Measurements from ENCODE around the gene TIGD3.
"Not testable (repeated sequence)": the region's sequence is repeated elsewhere in the genome, so short reads cannot be mapped to it uniquely, and the experiment has no call there.

Gene TIGD3

DNA sequence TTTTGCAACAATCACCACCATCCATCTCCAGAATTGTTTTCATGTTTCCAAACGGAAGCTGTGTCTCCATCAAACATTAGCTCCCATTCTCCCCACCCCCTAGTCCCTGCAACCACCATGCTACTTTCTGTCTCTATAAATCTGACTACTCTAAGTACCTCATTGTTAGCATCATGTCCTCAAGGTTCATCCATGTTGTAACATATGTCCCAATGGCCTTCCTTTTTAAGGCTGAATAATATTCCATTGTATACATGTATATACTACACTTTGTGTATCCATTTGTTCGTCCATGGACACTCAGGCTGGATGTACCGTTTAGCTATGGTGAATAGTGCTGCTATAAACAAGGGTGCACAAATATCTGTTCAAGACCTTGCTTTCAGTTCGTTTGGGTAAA lies 29.1 kb upstream of the TIGD3 start:
- DNase-seq, result no peak

DNA sequence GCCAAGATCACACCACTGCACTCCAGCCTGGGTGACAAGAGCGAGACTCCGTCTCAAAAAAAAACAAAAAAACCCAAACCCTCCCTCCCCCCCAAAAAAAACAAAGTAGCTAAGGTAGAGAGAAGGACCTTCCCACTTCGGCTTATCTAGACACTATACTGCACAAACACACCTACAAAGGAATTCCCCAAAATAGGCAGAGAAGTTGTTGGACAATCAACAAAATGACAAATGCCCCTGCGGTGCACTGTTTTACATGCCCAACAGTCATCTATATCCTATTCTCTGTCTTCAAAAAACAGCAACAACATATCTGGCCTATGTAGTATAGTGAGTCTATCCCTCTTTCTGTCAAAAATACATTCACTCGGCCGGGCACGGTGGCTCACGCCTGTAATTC lies 27.5 kb upstream of the TIGD3 start:
- no peak for DNase-seq

GRCh38 chr11:65329478-65329877 lies 25.1 kb upstream of the TIGD3 start:
- DNase-seq, result no peak

DNA sequence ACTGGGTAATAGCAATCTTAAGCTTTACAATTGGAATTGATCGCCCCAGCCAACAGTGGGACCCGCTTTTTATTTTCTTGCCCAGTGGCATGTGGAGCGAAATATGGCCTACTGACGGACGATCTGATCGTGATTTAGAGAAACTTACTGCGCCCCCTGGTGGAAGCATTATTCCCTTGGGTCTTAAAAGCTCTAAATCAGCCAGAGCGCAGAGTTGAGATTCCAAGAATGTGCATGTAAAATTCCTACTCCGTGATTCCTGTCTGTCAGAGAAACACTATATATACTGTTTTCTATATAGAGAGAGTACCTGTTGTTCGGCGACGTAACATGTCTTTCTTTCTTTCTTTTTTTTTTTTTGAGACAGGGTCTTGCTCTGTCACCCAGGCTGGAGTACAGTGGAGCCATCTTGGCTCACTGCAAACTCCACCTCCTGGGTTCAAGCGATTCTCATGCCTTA lies 24.6 kb upstream of the TIGD3 start:
- peak; percentile 91 for DNase-seq

DNA sequence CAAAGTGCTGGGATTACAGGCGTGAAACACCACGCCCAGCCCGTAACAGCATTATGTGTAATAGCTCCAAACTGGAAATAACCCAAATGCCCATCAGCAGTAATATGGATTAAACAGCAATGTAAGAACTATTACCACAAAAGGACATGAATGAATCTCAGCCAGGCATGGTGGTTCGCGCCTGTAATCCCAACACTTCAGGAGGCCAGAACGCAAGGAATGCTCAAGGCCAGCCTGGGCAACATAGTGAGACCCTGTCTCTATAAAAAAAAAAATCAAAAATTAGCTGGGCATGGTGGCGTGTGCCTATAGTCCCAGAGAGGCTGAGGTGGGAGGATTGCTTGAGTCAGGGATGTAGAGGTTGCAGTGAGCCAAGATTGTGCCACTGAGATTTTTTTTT lies 24.0 kb upstream of the TIGD3 start:
- DNase-seq, result no peak

DNA sequence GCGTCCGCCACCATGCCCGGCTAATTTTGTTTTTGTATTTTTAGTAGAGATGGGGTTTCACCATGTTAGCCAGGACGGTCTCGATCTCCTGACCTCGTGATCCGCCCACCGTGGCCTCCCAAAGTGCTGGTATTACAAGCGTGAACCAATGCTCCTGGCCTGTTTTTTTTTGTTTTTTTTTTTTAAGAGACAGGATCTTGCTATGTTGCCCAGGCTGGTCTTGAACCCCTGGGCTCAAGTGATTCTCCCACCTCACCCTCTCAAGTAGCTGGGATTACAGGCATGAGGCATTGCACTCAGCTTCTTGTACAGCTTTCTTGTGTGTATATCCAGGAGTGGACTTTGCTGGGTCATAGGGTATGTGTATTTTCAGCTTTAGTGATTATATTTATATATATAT lies 22.0 kb upstream of the TIGD3 start:
- DNase-seq, result not testable (repeated sequence)

- DNase-seq, result no peak
These were observed 19.8 kb upstream of the TIGD3 start for GRCh38 chr11:65334696-65335295.

GRCh38 chr11:65338676-65339075 lies 15.9 kb upstream of the TIGD3 start:
- no peak for DNase-seq

- no peak for DNase-seq
These were observed 14.3 kb upstream of the TIGD3 start for GRCh38 chr11:65340226-65340625.

DNA sequence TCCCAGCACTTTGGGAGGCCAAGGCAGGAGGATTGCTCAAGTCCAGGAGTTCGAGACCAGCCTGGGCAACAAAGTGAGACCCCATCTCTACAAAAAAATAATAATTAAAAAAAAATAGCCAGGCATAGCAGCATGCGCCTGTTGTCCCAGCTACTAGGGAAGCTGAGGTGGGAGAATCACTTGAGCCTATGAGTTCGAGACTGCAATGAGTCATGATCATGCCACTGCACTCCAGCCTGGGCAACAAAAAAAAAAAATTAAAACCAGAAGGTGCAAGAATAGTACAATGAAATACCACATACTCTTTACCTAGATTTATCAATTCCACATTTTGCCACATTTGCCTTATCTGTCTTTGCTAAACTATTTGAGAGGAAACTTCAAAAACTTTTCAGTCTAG lies 12.7 kb upstream of the TIGD3 start:
- no peak for DNase-seq

DNA sequence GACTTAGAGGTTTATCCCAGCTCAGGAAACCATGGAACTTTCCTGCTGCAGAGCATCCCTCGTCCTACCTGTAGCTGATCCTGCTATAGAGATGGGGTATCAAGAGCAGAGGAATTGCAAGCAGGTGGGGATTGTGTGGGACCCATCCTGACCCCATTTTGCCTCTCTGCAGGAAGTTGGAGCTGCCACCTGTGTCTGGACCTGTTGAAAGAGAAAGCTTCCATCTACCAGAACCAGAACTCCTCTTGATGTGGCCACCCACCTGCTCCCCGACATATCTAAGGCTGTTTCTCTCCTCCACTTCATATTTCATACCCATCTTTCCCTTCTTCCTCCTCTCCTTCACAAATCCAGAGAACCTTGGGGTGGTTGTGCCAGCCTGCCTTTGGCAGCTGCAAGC lies 3.0 kb upstream of the TIGD3 start:
- DNase-seq, result no peak

DNA sequence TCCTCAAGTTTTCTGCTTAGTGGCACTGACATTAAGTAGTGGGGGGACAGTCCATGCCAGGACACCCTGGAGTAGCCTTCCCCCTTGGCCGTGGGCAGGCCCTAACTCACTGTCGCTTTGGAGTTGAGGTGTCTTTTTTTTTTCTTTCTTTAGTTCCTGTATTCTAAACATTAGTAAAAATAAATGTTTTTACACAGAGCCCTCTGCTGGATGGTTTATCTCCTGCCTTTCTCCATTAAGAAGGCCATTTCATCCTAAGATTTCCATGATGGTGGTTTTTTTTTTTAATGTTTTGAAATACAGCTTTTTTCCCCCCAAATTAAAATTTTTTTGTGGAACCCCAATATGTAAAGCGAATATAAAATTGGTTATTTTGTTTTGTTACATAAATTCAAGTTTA lies 1.8 kb upstream of the TIGD3 start:
- no peak for DNase-seq

DNA sequence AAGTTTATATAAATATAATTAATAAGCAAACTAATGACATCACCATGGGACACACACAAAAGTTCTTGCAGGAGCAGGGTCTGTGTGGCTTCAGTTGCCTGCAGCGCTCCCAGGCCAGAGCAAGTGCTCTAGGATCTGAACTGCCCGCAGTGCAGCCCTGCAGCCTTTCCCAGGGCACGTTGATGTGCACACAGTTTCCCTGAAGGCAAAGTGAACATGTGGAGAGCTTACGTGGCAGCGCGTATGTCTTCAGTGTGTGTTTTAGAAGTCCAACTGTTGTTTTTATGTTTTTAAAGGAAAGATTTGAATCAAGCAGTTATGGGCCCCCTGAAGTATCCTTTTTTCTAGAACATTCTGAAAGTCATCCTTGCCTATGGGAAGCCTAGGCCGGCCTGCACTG lies 1.2 kb upstream of the TIGD3 start:
- no peak for DNase-seq

DNA sequence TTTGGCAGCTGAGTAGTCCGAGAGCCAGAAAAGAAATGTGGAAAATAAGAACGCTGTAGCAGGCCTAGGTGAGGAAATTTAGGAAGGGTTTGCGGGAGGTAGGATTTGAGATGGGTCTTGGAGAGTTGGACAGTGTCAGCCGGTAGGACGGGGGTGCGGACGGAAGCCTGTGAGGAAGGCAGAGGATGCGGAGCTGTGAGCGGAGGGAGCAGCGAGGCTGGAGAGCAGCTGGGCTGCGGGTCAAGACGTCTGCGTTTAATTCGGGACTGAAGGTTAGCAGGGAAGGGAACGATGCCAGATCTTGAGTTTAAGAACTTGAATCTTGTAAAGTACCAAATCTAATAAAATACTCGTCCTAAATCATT lies 669 bp upstream of the TIGD3 start:
- no peak for DNase-seq

- DNase-seq, result peak in 1 of 2 donors; percentile 37
These were observed 643 bp downstream of the TIGD3 start for GRCh38 chr11:65355013-65355775.

GRCh38 chr11:65355776-65356393 lies 1.3 kb downstream of the TIGD3 start:
- DNase-seq, result no peak

GRCh38 chr11:65356394-65356972 lies 1.9 kb downstream of the TIGD3 start:
- DNase-seq, result no peak

GRCh38 chr11:65357856-65358356 lies 3.4 kb downstream of the TIGD3 start:
- DNase-seq, result no peak

- no peak for DNase-seq
These were observed 7.9 kb downstream of the TIGD3 start for GRCh38 chr11:65362320-65362931.

GRCh38 chr11:65362966-65363365 lies 8.4 kb downstream of the TIGD3 start:
- DNase-seq, result no peak

- no peak for DNase-seq
These were observed 9.2 kb downstream of the TIGD3 start for GRCh38 chr11:65363770-65364169.

DNA sequence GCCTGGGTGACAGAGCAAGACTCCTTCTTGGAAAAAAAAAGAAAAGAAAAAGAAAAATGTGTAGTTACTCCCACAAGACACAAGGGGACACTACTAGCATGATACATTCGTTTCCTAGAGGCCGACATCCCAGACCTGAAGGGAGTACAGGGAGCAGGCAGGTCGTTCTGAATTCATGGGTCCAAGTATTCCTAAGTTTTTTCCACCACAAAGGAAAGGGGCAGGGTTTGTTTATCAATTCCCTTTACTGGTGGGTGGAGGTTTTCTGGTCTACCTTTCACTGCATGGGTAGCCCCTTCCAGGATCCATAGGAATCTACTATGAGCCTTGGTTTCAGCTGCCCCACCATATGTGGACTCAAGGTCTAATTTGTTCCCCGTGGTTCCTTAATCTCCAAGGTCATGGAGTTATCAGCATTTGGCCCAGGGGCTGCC lies 11.8 kb downstream of the TIGD3 start:
- no peak for DNase-seq

- DNase-seq, result no peak
These were observed 16.1 kb downstream of the TIGD3 start for GRCh38 chr11:65370659-65371049.
